WTC11 (cell line): ENCODE measurements around the gene SGMS1. TPM values are rescaled to one million over a fixed set of nuclear protein-coding genes. Genes with fewer than 3 reads are reported as not detected.

Source experiments
- ATAC-seq: fragments of 200-7000 bp; cut with Tn5 transposase; 2 replicates; pipeline ENCODE4 v1.10.0; 2021; ENCODE audit warnings: mild to moderate bottlenecking, moderate library complexity
- CTCF ChIA-PET: fragments of 300-600 bp; sonication (Branson Sonifier 250); formaldehyde crosslinking; loops from one replicate; lab custom pipeline; 2021; ENCODE audit warnings: antibody characterized with exemption; lab: Charles Lee
- POLR2A ChIA-PET: fragments of 350-600 bp; sonication (Branson Sonifier 250); formaldehyde crosslinking; loops from one replicate; lab custom pipeline; 2021; ENCODE audit warnings: antibody characterized with exemption; lab: Charles Lee
- DNase-seq: peaks from one replicate; pipeline ENCODE4 v3.0.0; 2021; ENCODE audit warnings: low spot score
- H3K27ac Mint-ChIP-seq: 2 replicates; pipeline ENCODE4 v1.8.0; 2021; ENCODE audit warnings: mixed read lengths
- H3K27me3 Mint-ChIP-seq: 2 replicates; pipeline ENCODE4 v1.8.0; 2021; ENCODE audit warnings: low read depth, mild to moderate bottlenecking, moderate library complexity, mixed read lengths
- H3K36me3 Mint-ChIP-seq: 2 replicates; pipeline ENCODE4 v1.8.0; 2021; ENCODE audit warnings: mixed read lengths
- H3K4me1 Mint-ChIP-seq: 2 replicates; pipeline ENCODE4 v1.8.0; 2022; ENCODE audit warnings: mixed read lengths
- H3K4me3 Mint-ChIP-seq: 2 replicates; pipeline ENCODE4 v1.8.0; 2021; ENCODE audit warnings: mild to moderate bottlenecking, moderate library complexity, mixed read lengths
- H3K9me3 Mint-ChIP-seq: 2 replicates; pipeline ENCODE4 v1.8.0; 2021; ENCODE audit warnings: mixed read lengths
- ATF2 ChIP-seq: sonication (generic); formaldehyde crosslinking; IDR thresholded peaks from 2 replicates; pipeline ENCODE4 v1.8.1; 2022; ENCODE audit warnings: low read depth, missing genetic modification reagents, borderline replicate concordance
- CREB1 ChIP-seq: sonication (generic); formaldehyde crosslinking; IDR thresholded peaks from 2 replicates; pipeline ENCODE4 v1.8.0; 2023; ENCODE audit warnings: mild to moderate bottlenecking, missing genetic modification reagents
- CTCF ChIP-seq: fragments of 200-600 bp; IDR thresholded peaks from 2 replicates; pipeline ENCODE4 v1.8.0; 2022; ENCODE audit warnings: antibody characterized with exemption
- ESRRA ChIP-seq: sonication (generic); formaldehyde crosslinking; IDR thresholded peaks from 2 replicates; pipeline ENCODE4 v1.8.1; 2022; ENCODE audit warnings: mild to moderate bottlenecking, missing genetic modification reagents, borderline replicate concordance
- FOXP4 ChIP-seq: sonication (generic); formaldehyde crosslinking; IDR thresholded peaks from 2 replicates; pipeline ENCODE4 v1.8.0; 2022; ENCODE audit warnings: mild to moderate bottlenecking, missing genetic modification reagents
- MLX ChIP-seq: sonication (generic); formaldehyde crosslinking; IDR thresholded peaks from 2 replicates; pipeline ENCODE4 v1.8.1; 2023; ENCODE audit warnings: mild to moderate bottlenecking, missing genetic modification reagents, moderate library complexity
- NFE2L1 ChIP-seq: sonication (generic); formaldehyde crosslinking; IDR thresholded peaks from 2 replicates; pipeline ENCODE4 v1.8.1; 2023; ENCODE audit warnings: missing genetic modification reagents
- NR2C2 ChIP-seq: sonication (generic); formaldehyde crosslinking; IDR thresholded peaks from 2 replicates; pipeline ENCODE4 v1.8.0; 2022; ENCODE audit warnings: mild to moderate bottlenecking, missing genetic modification reagents
- PRDM15 ChIP-seq: sonication (generic); formaldehyde crosslinking; IDR thresholded peaks from 2 replicates; pipeline ENCODE4 v1.8.0; 2022; ENCODE audit warnings: missing genetic modification reagents
- RELA ChIP-seq: sonication (generic); formaldehyde crosslinking; IDR thresholded peaks from 2 replicates; pipeline ENCODE4 v1.8.1; 2022; ENCODE audit warnings: missing genetic modification reagents, mild to moderate bottlenecking, borderline replicate concordance
- SOX15 ChIP-seq: fragments of 250-450 bp; sonication (Bioruptor Pico); IDR thresholded peaks from 2 replicates; pipeline ENCODE4 v1.9.0; 2021; ENCODE audit warnings: mild to moderate bottlenecking
- ZNF121 ChIP-seq: sonication (generic); formaldehyde crosslinking; IDR thresholded peaks from 2 replicates; pipeline ENCODE4 v1.8.0; 2023; ENCODE audit warnings: missing genetic modification reagents
- ZNF219 ChIP-seq: sonication (generic); formaldehyde crosslinking; IDR thresholded peaks from 2 replicates; pipeline ENCODE4 v1.8.0; 2023; ENCODE audit warnings: missing genetic modification reagents, mild to moderate bottlenecking, borderline replicate concordance
- ZNF317 ChIP-seq: sonication (generic); formaldehyde crosslinking; IDR thresholded peaks from 2 replicates; pipeline ENCODE4 v1.8.1; 2023; ENCODE audit warnings: low read depth, mild to moderate bottlenecking, moderate library complexity, missing genetic modification reagents, borderline replicate concordance
- total RNA-seq: library from RNA; stranded (reverse); gene quantifications from 3 replicates; pipeline ENCODE4 v1.2.3, GENCODE V29; 2021
- TF ChIP-seq, protein P1 (sequence below): fragments of 250-450 bp; sonication (Bioruptor Pico); conservative IDR thresholded peaks from 2 replicates; pipeline ENCODE4 v1.9.0; 2021; ENCODE audit warnings: mild to moderate bottlenecking
- TF ChIP-seq, protein P2 (sequence below): fragments of 250-450 bp; sonication (Bioruptor Pico); IDR thresholded peaks from 2 replicates; pipeline ENCODE4 v1.9.0; 2021; ENCODE audit warnings: mild to moderate bottlenecking
- TF ChIP-seq, protein P3 (sequence below): fragments of 250-450 bp; sonication (Bioruptor Pico); IDR thresholded peaks from 2 replicates; pipeline ENCODE4 v1.9.0; 2021; ENCODE audit warnings: mild to moderate bottlenecking

The SGMS1 gene
- total RNA-seq, 1 experiment from 2014 or later, result 13.2 TPM

DNA sequence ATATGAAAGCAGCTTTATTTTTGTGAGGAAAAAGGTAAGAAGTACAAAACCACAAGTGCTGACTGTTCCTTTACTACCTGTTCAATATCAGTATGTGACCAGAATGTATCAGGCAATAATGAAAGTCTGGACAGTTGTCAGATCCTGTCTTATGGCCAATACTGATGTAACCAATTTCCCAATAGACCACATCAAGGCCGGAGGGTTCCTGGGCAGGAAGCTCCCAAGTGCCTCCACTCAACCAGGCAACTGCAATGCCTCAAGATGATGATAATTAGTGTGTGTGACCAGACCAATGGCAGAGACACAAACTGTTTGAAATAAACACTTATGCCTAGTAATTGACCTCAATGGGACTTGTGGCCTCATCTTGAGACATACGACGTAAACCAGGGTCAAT, 223.1 kb downstream of the SGMS1 start:
- no peak for ATAC-seq
- H3K9me3 Mint-ChIP-seq, result no peaks in the 10 kb centered on the region
- no peak for DNase-seq
- TF ChIP-seq CREB1 (CRISPR knock-in tag), result no peak
- TF ChIP-seq, protein P1, sequence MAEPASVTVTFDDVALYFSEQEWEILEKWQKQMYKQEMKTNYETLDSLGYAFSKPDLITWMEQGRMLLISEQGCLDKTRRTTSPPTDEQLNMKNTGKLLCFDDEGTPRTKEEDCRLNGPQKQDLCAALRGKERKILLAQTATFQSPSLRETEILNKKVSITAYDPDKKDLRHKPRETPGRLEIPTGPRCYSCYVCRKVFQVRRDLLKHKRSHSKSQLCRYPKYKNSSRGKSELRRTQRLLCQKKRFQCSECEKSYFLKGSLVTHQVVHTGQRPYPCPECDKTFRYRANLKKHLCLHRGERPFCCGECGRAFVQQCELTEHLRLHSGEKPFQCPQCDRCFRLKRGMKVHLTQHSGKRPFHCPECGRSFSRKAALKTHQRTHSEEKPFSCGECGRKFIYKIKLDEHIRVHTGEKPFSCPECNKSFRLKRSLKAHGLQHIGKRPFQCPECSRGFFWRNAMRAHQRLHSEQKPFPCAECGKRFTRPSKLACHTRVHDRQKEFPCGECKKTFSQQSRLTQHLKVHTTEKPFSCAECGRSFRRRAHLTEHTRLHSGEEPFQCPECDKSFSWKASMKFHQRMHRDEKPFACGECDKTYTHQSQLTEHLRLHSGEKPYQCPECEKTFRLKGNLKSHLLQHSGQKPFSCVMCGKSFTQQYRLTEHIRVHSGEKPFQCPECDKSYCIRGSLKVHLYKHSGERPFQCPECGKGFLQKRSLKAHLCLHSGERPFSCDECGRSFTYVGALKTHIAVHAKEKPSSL (CRISPR knock-in tag), result no peak
- TF ChIP-seq MLX (CRISPR knock-in tag), result no peak
- H3K4me1 Mint-ChIP-seq, result peaks cover 16% of the 10 kb centered on the region
- CTCF ChIA-PET, result no interaction called here
- no peaks in the 10 kb centered on the region for H3K36me3 Mint-ChIP-seq
- no peak overlapping the region for H3K27ac Mint-ChIP-seq
- no peak overlapping the region for H3K4me3 Mint-ChIP-seq
- H3K27me3 Mint-ChIP-seq, result no peaks in the 10 kb centered on the region
- POLR2A ChIA-PET, result no interaction called here

DNA sequence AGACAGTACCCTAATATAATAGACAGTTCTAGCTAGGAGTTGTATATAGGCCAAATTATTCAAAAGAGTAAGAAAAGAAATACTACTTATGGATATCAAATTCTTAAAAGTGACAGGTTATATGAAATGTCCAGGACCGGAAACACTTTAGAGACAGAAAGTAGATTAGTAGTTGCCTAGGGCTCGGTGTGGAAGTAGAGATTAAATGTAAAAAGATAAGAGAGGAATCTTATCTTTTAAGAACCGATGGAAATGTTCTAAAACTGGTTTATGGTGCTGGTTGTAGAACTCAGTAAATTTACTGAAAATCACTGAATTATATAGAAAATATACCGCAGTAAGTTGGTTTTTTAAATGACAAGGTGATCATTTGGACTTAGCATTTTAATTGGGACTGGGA, 224.9 kb downstream of the SGMS1 start:
- H3K4me3 Mint-ChIP-seq, result no peak overlapping the region
- H3K9me3 Mint-ChIP-seq, result no peaks in the 10 kb centered on the region
- CTCF ChIA-PET, result no interaction called here
- H3K27ac Mint-ChIP-seq, result no peak overlapping the region
- no peak for DNase-seq
- peaks cover 11% of the 10 kb centered on the region for H3K4me1 Mint-ChIP-seq
- H3K27me3 Mint-ChIP-seq, result no peaks in the 10 kb centered on the region
- POLR2A ChIA-PET, result no interaction called here
- no peak for ATAC-seq
- H3K36me3 Mint-ChIP-seq, result no peaks in the 10 kb centered on the region
- TF ChIP-seq RELA, result no peak
- TF ChIP-seq, protein P2, sequence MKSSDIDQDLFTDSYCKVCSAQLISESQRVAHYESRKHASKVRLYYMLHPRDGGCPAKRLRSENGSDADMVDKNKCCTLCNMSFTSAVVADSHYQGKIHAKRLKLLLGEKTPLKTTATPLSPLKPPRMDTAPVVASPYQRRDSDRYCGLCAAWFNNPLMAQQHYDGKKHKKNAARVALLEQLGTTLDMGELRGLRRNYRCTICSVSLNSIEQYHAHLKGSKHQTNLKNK (CRISPR knock-in tag), result no peak
- TF ChIP-seq NFE2L1, result no peak
- no peak for TF ChIP-seq FOXP4
- TF ChIP-seq, protein P3, sequence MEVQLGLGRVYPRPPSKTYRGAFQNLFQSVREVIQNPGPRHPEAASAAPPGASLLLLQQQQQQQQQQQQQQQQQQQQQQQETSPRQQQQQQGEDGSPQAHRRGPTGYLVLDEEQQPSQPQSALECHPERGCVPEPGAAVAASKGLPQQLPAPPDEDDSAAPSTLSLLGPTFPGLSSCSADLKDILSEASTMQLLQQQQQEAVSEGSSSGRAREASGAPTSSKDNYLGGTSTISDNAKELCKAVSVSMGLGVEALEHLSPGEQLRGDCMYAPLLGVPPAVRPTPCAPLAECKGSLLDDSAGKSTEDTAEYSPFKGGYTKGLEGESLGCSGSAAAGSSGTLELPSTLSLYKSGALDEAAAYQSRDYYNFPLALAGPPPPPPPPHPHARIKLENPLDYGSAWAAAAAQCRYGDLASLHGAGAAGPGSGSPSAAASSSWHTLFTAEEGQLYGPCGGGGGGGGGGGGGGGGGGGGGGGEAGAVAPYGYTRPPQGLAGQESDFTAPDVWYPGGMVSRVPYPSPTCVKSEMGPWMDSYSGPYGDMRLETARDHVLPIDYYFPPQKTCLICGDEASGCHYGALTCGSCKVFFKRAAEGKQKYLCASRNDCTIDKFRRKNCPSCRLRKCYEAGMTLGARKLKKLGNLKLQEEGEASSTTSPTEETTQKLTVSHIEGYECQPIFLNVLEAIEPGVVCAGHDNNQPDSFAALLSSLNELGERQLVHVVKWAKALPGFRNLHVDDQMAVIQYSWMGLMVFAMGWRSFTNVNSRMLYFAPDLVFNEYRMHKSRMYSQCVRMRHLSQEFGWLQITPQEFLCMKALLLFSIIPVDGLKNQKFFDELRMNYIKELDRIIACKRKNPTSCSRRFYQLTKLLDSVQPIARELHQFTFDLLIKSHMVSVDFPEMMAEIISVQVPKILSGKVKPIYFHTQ (CRISPR knock-in tag), result no peak
- TF ChIP-seq CTCF, result no peak
- TF ChIP-seq PRDM15, result no peak
- no peak for TF ChIP-seq SOX15 (CRISPR knock-in tag)
- no peak for TF ChIP-seq ZNF317 (CRISPR knock-in tag)
- TF ChIP-seq, protein P1 (CRISPR knock-in tag), result no peak
- no peak for TF ChIP-seq ATF2 (CRISPR knock-in tag)
- no peak for TF ChIP-seq NR2C2 (CRISPR knock-in tag)
- no peak for TF ChIP-seq ZNF219 (CRISPR knock-in tag)
- no peak for TF ChIP-seq ESRRA (CRISPR knock-in tag)
- no peak for TF ChIP-seq ZNF121
